Measurements from ENCODE around the gene PCDHGA1. TPM values are rescaled to one million over a fixed set of nuclear protein-coding genes. Genes with fewer than 3 reads are reported as not detected.

PCDHGA1 gene
- total RNA-seq, 1 donor from 2014 or later: 0.54 TPM

DNA sequence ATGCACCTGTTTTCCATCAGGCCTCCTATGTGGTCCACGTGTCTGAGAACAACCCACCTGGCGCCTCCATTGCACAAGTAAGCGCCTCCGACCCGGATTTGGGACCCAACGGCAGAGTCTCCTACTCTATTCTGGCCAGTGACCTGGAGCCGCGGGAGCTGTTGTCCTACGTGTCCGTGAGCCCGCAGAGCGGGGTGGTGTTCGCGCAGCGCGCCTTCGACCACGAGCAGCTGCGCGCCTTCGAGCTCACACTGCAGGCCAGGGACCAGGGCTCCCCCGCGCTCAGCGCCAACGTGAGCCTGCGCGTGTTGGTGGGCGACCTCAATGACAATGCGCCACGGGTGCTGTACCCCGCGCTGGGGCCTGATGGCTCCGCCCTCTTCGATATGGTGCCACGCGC lies 21.3 kb downstream of the PCDHGA1 start:
- H3K27ac Mint-ChIP-seq (ENCODE audit: unreplicated experiment): no peak overlapping the region
- no peak for DNase-seq (ENCODE audit: low read depth, low spot score)
- no peaks in the 10 kb centered on the region for H3K27me3 Mint-ChIP-seq (ENCODE audit: low read depth)
- H3K4me1 Mint-ChIP-seq: no peaks in the 10 kb centered on the region
- no peak overlapping the region for H3K4me3 Mint-ChIP-seq
- TF ChIP-seq, protein P1, sequence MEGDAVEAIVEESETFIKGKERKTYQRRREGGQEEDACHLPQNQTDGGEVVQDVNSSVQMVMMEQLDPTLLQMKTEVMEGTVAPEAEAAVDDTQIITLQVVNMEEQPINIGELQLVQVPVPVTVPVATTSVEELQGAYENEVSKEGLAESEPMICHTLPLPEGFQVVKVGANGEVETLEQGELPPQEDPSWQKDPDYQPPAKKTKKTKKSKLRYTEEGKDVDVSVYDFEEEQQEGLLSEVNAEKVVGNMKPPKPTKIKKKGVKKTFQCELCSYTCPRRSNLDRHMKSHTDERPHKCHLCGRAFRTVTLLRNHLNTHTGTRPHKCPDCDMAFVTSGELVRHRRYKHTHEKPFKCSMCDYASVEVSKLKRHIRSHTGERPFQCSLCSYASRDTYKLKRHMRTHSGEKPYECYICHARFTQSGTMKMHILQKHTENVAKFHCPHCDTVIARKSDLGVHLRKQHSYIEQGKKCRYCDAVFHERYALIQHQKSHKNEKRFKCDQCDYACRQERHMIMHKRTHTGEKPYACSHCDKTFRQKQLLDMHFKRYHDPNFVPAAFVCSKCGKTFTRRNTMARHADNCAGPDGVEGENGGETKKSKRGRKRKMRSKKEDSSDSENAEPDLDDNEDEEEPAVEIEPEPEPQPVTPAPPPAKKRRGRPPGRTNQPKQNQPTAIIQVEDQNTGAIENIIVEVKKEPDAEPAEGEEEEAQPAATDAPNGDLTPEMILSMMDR (conservative IDR thresholded peaks at IDR 0.05): no peak
- peaks cover 24% of the 10 kb centered on the region for H3K9me3 Mint-ChIP-seq
- peaks cover 34% of the 10 kb centered on the region for H3K36me3 Mint-ChIP-seq (ENCODE audit: low read depth)

DNA sequence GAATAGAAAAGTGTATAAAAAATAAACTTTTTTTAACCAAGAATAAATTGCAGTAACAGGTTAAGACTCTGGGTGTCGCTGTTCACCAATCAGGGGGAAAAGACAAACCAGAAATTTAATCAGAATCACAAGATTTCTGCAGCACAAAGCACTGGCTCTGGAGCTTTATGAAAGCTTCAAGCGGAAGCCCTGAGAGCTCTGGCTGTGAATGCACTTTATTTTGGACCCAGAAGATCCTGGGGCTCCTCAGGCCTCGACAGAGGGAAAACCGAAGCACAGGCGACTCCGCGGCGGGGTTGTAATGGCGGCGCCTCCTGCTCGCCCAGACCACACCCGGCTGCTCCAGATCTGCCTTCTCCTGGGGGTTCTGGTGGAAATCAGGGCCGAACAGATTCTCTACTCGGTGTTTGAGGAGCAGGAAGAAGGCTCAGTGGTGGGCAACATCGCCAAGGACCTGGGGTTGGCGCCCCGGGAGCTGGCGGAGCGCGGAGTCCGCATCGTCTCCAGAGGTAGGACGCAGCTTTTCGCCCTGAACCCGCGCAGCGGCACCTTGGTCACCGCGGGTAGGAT lies 24.7 kb downstream of the PCDHGA1 start, which contains the start of gene PCDHGA4:
Gene PCDHGA4 (plus strand): TSS at position 122 of the 570 bp plus-strand sequence. CDS start 87 bp downstream, at position 209.
- no peak for DNase-seq (ENCODE audit: low read depth, low spot score)
- H3K9me3 Mint-ChIP-seq: peaks cover 21% of the 10 kb centered on the region
- no peak within 1 kb of the TSS for H3K27ac Mint-ChIP-seq (ENCODE audit: unreplicated experiment)
- no peaks in the 10 kb centered on the region for H3K4me1 Mint-ChIP-seq
- H3K36me3 Mint-ChIP-seq (ENCODE audit: low read depth): peaks cover 36% of the 10 kb centered on the region
- TF ChIP-seq, protein P1 (conservative IDR thresholded peaks at IDR 0.05): peak; percentile 34
- H3K4me3 Mint-ChIP-seq: no peak within 1 kb of the TSS
- H3K27me3 Mint-ChIP-seq (ENCODE audit: low read depth): no peaks in the 10 kb centered on the region

DNA sequence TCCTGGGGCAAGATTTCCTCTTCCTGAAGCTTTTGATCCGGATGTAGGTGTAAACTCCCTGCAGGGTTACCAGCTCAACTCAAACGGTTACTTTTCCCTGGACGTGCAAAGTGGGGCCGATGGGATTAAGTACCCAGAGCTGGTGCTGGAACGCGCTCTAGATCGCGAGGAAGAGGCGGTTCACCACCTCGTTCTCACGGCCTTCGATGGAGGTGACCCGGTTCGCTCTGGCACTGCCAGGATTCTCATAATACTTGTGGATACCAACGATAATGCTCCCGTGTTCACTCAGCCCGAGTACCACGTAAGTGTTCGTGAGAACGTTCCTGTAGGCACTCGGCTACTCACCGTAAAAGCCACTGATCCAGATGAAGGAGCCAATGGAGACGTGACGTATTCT lies 25.3 kb downstream of the PCDHGA1 start:
- H3K9me3 Mint-ChIP-seq: peaks cover 19% of the 10 kb centered on the region
- no peak overlapping the region for H3K27ac Mint-ChIP-seq (ENCODE audit: unreplicated experiment)
- H3K36me3 Mint-ChIP-seq (ENCODE audit: low read depth): peaks cover 37% of the 10 kb centered on the region
- TF ChIP-seq, protein P1 (conservative IDR thresholded peaks at IDR 0.05): no peak
- H3K4me1 Mint-ChIP-seq: no peaks in the 10 kb centered on the region
- no peaks in the 10 kb centered on the region for H3K27me3 Mint-ChIP-seq (ENCODE audit: low read depth)
- no peak overlapping the region for H3K4me3 Mint-ChIP-seq
- DNase-seq (ENCODE audit: low read depth, low spot score): no peak

DNA sequence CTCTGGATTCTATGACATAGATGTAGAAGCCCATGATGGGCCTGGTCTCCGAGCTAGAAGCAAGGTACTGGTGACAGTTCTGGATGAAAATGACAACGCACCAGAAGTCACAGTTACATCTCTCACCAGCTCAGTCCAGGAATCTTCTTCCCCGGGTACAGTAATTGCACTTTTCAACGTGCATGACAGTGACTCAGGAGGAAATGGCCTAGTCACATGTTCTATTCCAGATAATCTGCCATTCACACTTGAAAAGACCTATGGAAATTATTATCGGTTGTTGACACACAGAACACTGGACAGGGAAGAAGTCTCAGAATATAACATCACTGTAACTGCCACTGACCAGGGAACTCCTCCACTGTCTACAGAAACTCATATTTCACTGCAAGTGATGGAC lies 25.8 kb downstream of the PCDHGA1 start:
- H3K27ac Mint-ChIP-seq (ENCODE audit: unreplicated experiment): no peak overlapping the region
- no peak overlapping the region for H3K4me3 Mint-ChIP-seq
- peaks cover 20% of the 10 kb centered on the region for H3K9me3 Mint-ChIP-seq
- DNase-seq (ENCODE audit: low read depth, low spot score): no peak
- no peaks in the 10 kb centered on the region for H3K4me1 Mint-ChIP-seq
- TF ChIP-seq, protein P1 (conservative IDR thresholded peaks at IDR 0.05): no peak
- peaks cover 42% of the 10 kb centered on the region for H3K36me3 Mint-ChIP-seq (ENCODE audit: low read depth)
- no peaks in the 10 kb centered on the region for H3K27me3 Mint-ChIP-seq (ENCODE audit: low read depth)

DNA sequence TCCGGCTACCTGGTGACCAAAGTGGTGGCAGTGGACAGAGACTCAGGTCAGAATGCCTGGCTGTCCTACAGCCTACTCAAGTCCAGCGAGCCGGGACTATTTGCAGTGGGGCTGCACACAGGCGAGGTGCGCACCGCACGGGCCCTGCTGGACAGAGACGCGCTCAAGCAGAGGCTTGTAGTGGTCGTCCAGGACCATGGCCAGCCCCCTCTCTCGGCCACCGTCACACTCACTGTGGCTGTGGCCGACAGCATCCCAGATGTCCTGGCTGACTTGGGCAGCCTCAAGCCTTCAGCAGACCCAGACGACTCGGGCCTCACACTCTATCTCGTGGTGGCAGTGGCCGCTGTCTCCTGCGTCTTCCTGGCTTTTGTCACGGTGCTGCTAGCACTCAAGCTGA lies 26.6 kb downstream of the PCDHGA1 start:
- Mint-ChIP-seq H3K4me3 (no peak overlapping the region), H3K27ac (ENCODE audit: unreplicated experiment) (no peak overlapping the region), H3K4me1 (no peaks in the 10 kb centered on the region), H3K36me3 (ENCODE audit: low read depth) (peaks cover 44% of the 10 kb centered on the region), H3K27me3 (ENCODE audit: low read depth) (no peaks in the 10 kb centered on the region), H3K9me3 (peaks cover 20% of the 10 kb centered on the region)
- DNase-seq (ENCODE audit: low read depth, low spot score): no peak
- TF ChIP-seq, protein P1 (conservative IDR thresholded peaks at IDR 0.05): no peak
